Liver (tissue), 3 donors: ENCODE measurements around the gene ATP11A.

ENCODE experiments used
- ATF3 ChIP-seq: IDR thresholded peaks from 2 replicates; pipeline ENCODE4 v1.6.1; 2016; ENCODE audit warnings: antibody characterized with exemption
- GABPA ChIP-seq, 2 donors: IDR thresholded peaks in 1 of 2; conservative IDR thresholded peaks in 1 of 2; 2 replicates each; pipeline ENCODE4 v1.6.1; 2016; ENCODE audit warnings: antibody characterized with exemption in 2 of 2, mild to moderate bottlenecking in 1 of 2, moderate library complexity in 1 of 2
- RAD21 ChIP-seq, 2 donors: IDR thresholded peaks; 2 replicates each; pipeline ENCODE4 v1.6.1; 2016; ENCODE audit warnings: antibody characterized with exemption in 2 of 2, mild to moderate bottlenecking in 2 of 2
- RXRA ChIP-seq, 2 donors: IDR thresholded peaks; 2 replicates each; pipeline ENCODE4 v1.6.1; 2017 to 2018; ENCODE audit warnings: antibody characterized with exemption in 2 of 2, mild to moderate bottlenecking in 1 of 2
- SP1 ChIP-seq: IDR thresholded peaks from 2 replicates; pipeline ENCODE4 v1.6.1; 2018; ENCODE audit warnings: antibody characterized with exemption, mild to moderate bottlenecking
- TAF1 ChIP-seq: conservative IDR thresholded peaks from 2 replicates; pipeline ENCODE4 v1.6.1; 2016; ENCODE audit warnings: antibody characterized with exemption, mild to moderate bottlenecking
- TF ChIP-seq, protein P1 (sequence below): fragments of 150-350 bp; IDR thresholded peaks from 2 replicates; pipeline ENCODE4 v1.5.1; 2017; ENCODE audit warnings: improper control_type of control experiment, low read depth, low read length; ENCODE audit not compliant: missing input control
- TF ChIP-seq, protein P2 (sequence below): IDR thresholded peaks from 2 replicates; pipeline ENCODE4 v1.6.1; 2016; ENCODE audit warnings: antibody characterized with exemption
- TF ChIP-seq, protein P3 (sequence below): IDR thresholded peaks from 2 replicates; pipeline ENCODE4 v1.6.1; 2016; ENCODE audit warnings: antibody characterized with exemption, mild to moderate bottlenecking
- donor health status: healthy.
- donor health status: healthy.

DNA sequence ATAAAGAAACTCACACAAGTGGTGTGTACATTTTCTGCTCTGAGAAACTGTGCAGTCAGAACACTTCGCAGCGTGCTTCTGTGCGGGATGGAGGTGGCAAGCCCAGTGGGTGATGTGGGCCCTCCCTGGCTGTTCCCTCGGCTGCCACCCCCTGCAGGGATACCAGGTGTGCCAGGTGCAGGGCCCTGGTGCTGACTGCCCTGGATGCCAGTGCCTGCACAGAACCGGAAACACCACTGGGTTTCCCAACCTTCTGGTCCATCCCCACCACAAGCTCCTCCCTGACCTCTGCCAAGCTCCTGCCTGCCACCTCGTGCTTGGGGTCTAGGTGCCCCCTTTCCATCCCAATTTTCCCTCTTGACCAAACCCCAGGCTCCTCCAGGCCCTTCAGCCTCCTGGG is 197.3 kb downstream of the ATP11A start:
- no peak for TF ChIP-seq ATF3
- TF ChIP-seq, protein P1, sequence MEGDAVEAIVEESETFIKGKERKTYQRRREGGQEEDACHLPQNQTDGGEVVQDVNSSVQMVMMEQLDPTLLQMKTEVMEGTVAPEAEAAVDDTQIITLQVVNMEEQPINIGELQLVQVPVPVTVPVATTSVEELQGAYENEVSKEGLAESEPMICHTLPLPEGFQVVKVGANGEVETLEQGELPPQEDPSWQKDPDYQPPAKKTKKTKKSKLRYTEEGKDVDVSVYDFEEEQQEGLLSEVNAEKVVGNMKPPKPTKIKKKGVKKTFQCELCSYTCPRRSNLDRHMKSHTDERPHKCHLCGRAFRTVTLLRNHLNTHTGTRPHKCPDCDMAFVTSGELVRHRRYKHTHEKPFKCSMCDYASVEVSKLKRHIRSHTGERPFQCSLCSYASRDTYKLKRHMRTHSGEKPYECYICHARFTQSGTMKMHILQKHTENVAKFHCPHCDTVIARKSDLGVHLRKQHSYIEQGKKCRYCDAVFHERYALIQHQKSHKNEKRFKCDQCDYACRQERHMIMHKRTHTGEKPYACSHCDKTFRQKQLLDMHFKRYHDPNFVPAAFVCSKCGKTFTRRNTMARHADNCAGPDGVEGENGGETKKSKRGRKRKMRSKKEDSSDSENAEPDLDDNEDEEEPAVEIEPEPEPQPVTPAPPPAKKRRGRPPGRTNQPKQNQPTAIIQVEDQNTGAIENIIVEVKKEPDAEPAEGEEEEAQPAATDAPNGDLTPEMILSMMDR: no peak
- TF ChIP-seq RAD21 (IDR thresholded peaks at IDR 0.05): no peak
- no peak for TF ChIP-seq TAF1
- no peak for TF ChIP-seq SP1
- no peak for TF ChIP-seq RXRA (IDR thresholded peaks at IDR 0.05)
- TF ChIP-seq, protein P2, sequence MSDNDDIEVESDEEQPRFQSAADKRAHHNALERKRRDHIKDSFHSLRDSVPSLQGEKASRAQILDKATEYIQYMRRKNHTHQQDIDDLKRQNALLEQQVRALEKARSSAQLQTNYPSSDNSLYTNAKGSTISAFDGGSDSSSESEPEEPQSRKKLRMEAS: no peak
- TF ChIP-seq, protein P3, sequence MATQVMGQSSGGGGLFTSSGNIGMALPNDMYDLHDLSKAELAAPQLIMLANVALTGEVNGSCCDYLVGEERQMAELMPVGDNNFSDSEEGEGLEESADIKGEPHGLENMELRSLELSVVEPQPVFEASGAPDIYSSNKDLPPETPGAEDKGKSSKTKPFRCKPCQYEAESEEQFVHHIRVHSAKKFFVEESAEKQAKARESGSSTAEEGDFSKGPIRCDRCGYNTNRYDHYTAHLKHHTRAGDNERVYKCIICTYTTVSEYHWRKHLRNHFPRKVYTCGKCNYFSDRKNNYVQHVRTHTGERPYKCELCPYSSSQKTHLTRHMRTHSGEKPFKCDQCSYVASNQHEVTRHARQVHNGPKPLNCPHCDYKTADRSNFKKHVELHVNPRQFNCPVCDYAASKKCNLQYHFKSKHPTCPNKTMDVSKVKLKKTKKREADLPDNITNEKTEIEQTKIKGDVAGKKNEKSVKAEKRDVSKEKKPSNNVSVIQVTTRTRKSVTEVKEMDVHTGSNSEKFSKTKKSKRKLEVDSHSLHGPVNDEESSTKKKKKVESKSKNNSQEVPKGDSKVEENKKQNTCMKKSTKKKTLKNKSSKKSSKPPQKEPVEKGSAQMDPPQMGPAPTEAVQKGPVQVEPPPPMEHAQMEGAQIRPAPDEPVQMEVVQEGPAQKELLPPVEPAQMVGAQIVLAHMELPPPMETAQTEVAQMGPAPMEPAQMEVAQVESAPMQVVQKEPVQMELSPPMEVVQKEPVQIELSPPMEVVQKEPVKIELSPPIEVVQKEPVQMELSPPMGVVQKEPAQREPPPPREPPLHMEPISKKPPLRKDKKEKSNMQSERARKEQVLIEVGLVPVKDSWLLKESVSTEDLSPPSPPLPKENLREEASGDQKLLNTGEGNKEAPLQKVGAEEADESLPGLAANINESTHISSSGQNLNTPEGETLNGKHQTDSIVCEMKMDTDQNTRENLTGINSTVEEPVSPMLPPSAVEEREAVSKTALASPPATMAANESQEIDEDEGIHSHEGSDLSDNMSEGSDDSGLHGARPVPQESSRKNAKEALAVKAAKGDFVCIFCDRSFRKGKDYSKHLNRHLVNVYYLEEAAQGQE: no peak
- TF ChIP-seq GABPA (IDR thresholded peaks at IDR 0.05 in 1 of 2, conservative IDR thresholded peaks at IDR 0.05 in 1 of 2): no peak
